ENCODE measurements around the gene COG6.

GRCh38 chr13:39787086-39787487 lies 131.6 kb downstream of the COG6 start:
- no peak for TF ChIP-seq CTCF (conservative IDR thresholded peaks at IDR 0.05; ENCODE audit: low read depth, low read length)
- no peak for TF ChIP-seq EZH2phosphoT487 (IDR thresholded peaks at IDR 0.05; ENCODE audit: borderline replicate concordance, low read length)
